WTC11 (cell line): ENCODE measurements around the gene ABCC3. TPM values are rescaled to one million over a fixed set of nuclear protein-coding genes. Genes with fewer than 3 reads are reported as not detected.

Source experiments
- ATAC-seq: fragments of 200-7000 bp; cut with Tn5 transposase; 2 replicates; pipeline ENCODE4 v1.10.0; 2021; ENCODE audit warnings: mild to moderate bottlenecking, moderate library complexity
- CTCF ChIA-PET: fragments of 300-600 bp; sonication (Branson Sonifier 250); formaldehyde crosslinking; loops from one replicate; lab custom pipeline; 2021; ENCODE audit warnings: antibody characterized with exemption; lab: Charles Lee
- POLR2A ChIA-PET: fragments of 350-600 bp; sonication (Branson Sonifier 250); formaldehyde crosslinking; loops from one replicate; lab custom pipeline; 2021; ENCODE audit warnings: antibody characterized with exemption; lab: Charles Lee
- DNase-seq: peaks from one replicate; pipeline ENCODE4 v3.0.0; 2021; ENCODE audit warnings: low spot score
- H3K27ac Mint-ChIP-seq: 2 replicates; pipeline ENCODE4 v1.8.0; 2021; ENCODE audit warnings: mixed read lengths
- H3K27me3 Mint-ChIP-seq: 2 replicates; pipeline ENCODE4 v1.8.0; 2021; ENCODE audit warnings: low read depth, mild to moderate bottlenecking, moderate library complexity, mixed read lengths
- H3K36me3 Mint-ChIP-seq: 2 replicates; pipeline ENCODE4 v1.8.0; 2021; ENCODE audit warnings: mixed read lengths
- H3K4me1 Mint-ChIP-seq: 2 replicates; pipeline ENCODE4 v1.8.0; 2022; ENCODE audit warnings: mixed read lengths
- H3K4me3 Mint-ChIP-seq: 2 replicates; pipeline ENCODE4 v1.8.0; 2021; ENCODE audit warnings: mild to moderate bottlenecking, moderate library complexity, mixed read lengths
- H3K9me3 Mint-ChIP-seq: 2 replicates; pipeline ENCODE4 v1.8.0; 2021; ENCODE audit warnings: mixed read lengths
- AFF4 ChIP-seq: sonication (generic); formaldehyde crosslinking; IDR thresholded peaks from 2 replicates; pipeline ENCODE4 v1.8.1; 2023; ENCODE audit warnings: mild to moderate bottlenecking, missing genetic modification reagents, borderline replicate concordance
- CTCF ChIP-seq: fragments of 200-600 bp; IDR thresholded peaks from 2 replicates; pipeline ENCODE4 v1.8.0; 2022; ENCODE audit warnings: antibody characterized with exemption
- ESRRA ChIP-seq: sonication (generic); formaldehyde crosslinking; IDR thresholded peaks from 2 replicates; pipeline ENCODE4 v1.8.1; 2022; ENCODE audit warnings: mild to moderate bottlenecking, missing genetic modification reagents, borderline replicate concordance
- GABPB1 ChIP-seq: sonication (generic); formaldehyde crosslinking; IDR thresholded peaks from 2 replicates; pipeline ENCODE4 v1.8.1; 2023; ENCODE audit warnings: mild to moderate bottlenecking, missing genetic modification reagents
- JUN ChIP-seq: sonication (generic); formaldehyde crosslinking; IDR thresholded peaks from 2 replicates; pipeline ENCODE4 v1.8.0; 2023; ENCODE audit warnings: mild to moderate bottlenecking, missing genetic modification reagents
- MAX ChIP-seq: sonication (generic); formaldehyde crosslinking; IDR thresholded peaks from 2 replicates; pipeline ENCODE4 v1.8.0; 2022; ENCODE audit warnings: mild to moderate bottlenecking, missing genetic modification reagents
- MXD4 ChIP-seq: fragments of 250-450 bp; sonication (Bioruptor Pico); IDR thresholded peaks from 2 replicates; pipeline ENCODE4 v1.8.0; 2021; ENCODE audit warnings: mild to moderate bottlenecking, moderate library complexity, borderline replicate concordance
- NFATC4 ChIP-seq: fragments of 250-450 bp; sonication (Bioruptor Pico); IDR thresholded peaks from 2 replicates; pipeline ENCODE4 v1.9.0; 2021; ENCODE audit warnings: mild to moderate bottlenecking
- NFYB ChIP-seq: sonication (generic); formaldehyde crosslinking; conservative IDR thresholded peaks from 2 replicates; pipeline ENCODE4 v1.8.0; 2022; ENCODE audit warnings: low read depth, missing genetic modification reagents
- PRDM15 ChIP-seq: sonication (generic); formaldehyde crosslinking; IDR thresholded peaks from 2 replicates; pipeline ENCODE4 v1.8.0; 2022; ENCODE audit warnings: missing genetic modification reagents
- PRRX2 ChIP-seq: fragments of 250-450 bp; sonication (Bioruptor Pico); IDR thresholded peaks from 2 replicates; pipeline ENCODE4 v1.8.0; 2021; ENCODE audit warnings: mild to moderate bottlenecking
- RELA ChIP-seq: sonication (generic); formaldehyde crosslinking; IDR thresholded peaks from 2 replicates; pipeline ENCODE4 v1.8.1; 2022; ENCODE audit warnings: missing genetic modification reagents, mild to moderate bottlenecking, borderline replicate concordance
- STAT6 ChIP-seq: sonication (generic); formaldehyde crosslinking; conservative IDR thresholded peaks from 2 replicates; pipeline ENCODE4 v1.8.1; 2023; ENCODE audit warnings: mild to moderate bottlenecking, low read depth, missing genetic modification reagents, moderate library complexity
- TCF7 ChIP-seq: sonication (generic); formaldehyde crosslinking; IDR thresholded peaks from 2 replicates; pipeline ENCODE4 v1.8.0; 2022; ENCODE audit warnings: mild to moderate bottlenecking, low read depth, missing genetic modification reagents, moderate library complexity
- ZNF263 ChIP-seq: sonication (generic); formaldehyde crosslinking; IDR thresholded peaks from 2 replicates; pipeline ENCODE4 v1.8.1; 2022; ENCODE audit warnings: low read depth, mild to moderate bottlenecking, moderate library complexity, missing genetic modification reagents
- ZNF396 ChIP-seq: fragments of 250-450 bp; sonication (Bioruptor Pico); IDR thresholded peaks from 2 replicates; pipeline ENCODE4 v1.8.0; 2021; ENCODE audit warnings: mild to moderate bottlenecking, moderate library complexity, borderline replicate concordance
- total RNA-seq: library from RNA; stranded (reverse); gene quantifications from 3 replicates; pipeline ENCODE4 v1.2.3, GENCODE V29; 2021

ABCC3 gene
- total RNA-seq, 1 experiment from 2014 or later: 0.92 TPM

- no peaks in the 10 kb centered on the region for H3K9me3 Mint-ChIP-seq
- H3K36me3 Mint-ChIP-seq: no peaks in the 10 kb centered on the region
- no peak for ATAC-seq
- ChIA-PET CTCF (interaction anchor here (1.3 to 5.0 kb wide), 3 partner anchors 35 to 40 kb away, joined by 3 to 26 read pairs (median 9); no protein-coding TSS in a partner anchor), POLR2A (no interaction called here)
- peaks cover 20% of the 10 kb centered on the region for H3K4me1 Mint-ChIP-seq
- no peak overlapping the region for H3K4me3 Mint-ChIP-seq
- TF ChIP-seq ESRRA (CRISPR knock-in tag): no peak
- no peak for TF ChIP-seq NFYB (CRISPR knock-in tag)
- no peak for TF ChIP-seq ZNF396 (CRISPR knock-in tag)
- no peak for TF ChIP-seq MXD4 (CRISPR knock-in tag)
- no peak for TF ChIP-seq ZNF263 (CRISPR knock-in tag)
- TF ChIP-seq AFF4 (CRISPR knock-in tag): no peak
- TF ChIP-seq STAT6: no peak
- TF ChIP-seq RELA (CRISPR knock-in tag): no peak
- no peak for TF ChIP-seq CTCF
- TF ChIP-seq MAX: no peak
- no peak for TF ChIP-seq PRDM15
- no peak for TF ChIP-seq TCF7 (CRISPR knock-in tag)
- no peak for TF ChIP-seq GABPB1 (CRISPR knock-in tag)
- TF ChIP-seq PRRX2: no peak
- no peak for TF ChIP-seq NFATC4
- no peak for TF ChIP-seq JUN (CRISPR knock-in tag)
- TF ChIP-seq, all 79 proteins: peak for 0
- H3K27me3 Mint-ChIP-seq: no peaks in the 10 kb centered on the region
- peak overlapping the region; percentile 15; the same call in 1 of the 2 replicates for H3K27ac Mint-ChIP-seq
- no peak for DNase-seq
These were observed 48.8 kb upstream of the ABCC3 start for GRCh38 chr17:50585891-50586290.
